Tracheal epithelial cell (primary cell): ENCODE data around the gene RNU1-2. TPM values are rescaled to one million over a fixed set of nuclear protein-coding genes. Genes with fewer than 3 reads are reported as not detected.

Experiments used
- total RNA-seq: library from RNA; depleted of rRNA; stranded (reverse); fragments of >200 nt; gene quantifications from 2 replicates; pipeline ENCODE4 v1.2.1, GENCODE V29; 2014

The RNU1-2 gene
- under 0.01 TPM in 2 replicates for total RNA-seq

GRCh38 chr1:16895598-16896315, at the start of gene RNU1-2:
Gene RNU1-2, plus strand, starts transcription at chr1:16895980.

GRCh38 chr1:16921391-16922185, 25.8 kb downstream of the RNU1-2 start, which contains the start of gene CROCC:
Gene CROCC, plus strand, starts transcription at chr1:16921931. Its CDS starts 88 bp downstream, at chr1:16922019.

Other genes starting within 250 kb of the RNU1-2 start
- gene RNU1-3, start 229.0 kb upstream of the RNU1-2 start, total RNA-seq = under 0.01 TPM in 2 replicates
- under 0.01 TPM in 2 replicates for gene RNU1-4, start 155.5 kb upstream of the RNU1-2 start, total RNA-seq
- gene CROCC, start 26.0 kb downstream of the RNU1-2 start, total RNA-seq = 6.0 and 22.0 TPM in 2 replicates
- gene MFAP2, start 84.6 kb downstream of the RNU1-2 start, total RNA-seq = 6.4 and 22.4 TPM in 2 replicates
- 68.8 and 74.0 TPM in 2 replicates for gene ATP13A2, start 115.9 kb downstream of the RNU1-2 start, total RNA-seq
- 186 and 229 TPM in 2 replicates for gene SDHB, start 158.1 kb downstream of the RNU1-2 start, total RNA-seq
- 0.85 and 25.5 TPM in 2 replicates for gene PADI2, start 223.5 kb downstream of the RNU1-2 start, total RNA-seq